K562 (cell line): ENCODE data around the gene HAVCR1. TPM values are rescaled to one million over a fixed set of nuclear protein-coding genes. Genes with fewer than 3 reads are reported as not detected.

Source experiments
- ATAC-seq: fragments of 200-7000 bp; cut with Tn5 transposase; 3 replicates; pipeline ENCODE4 v1.9.1; 2020; ENCODE audit warnings: moderate library complexity
- BruUV-seq: library from RNA; stranded (reverse); fragments of 400-500 nt; replicated peaks from 2 replicates; lab custom pipeline; 2021; lab: Mats Ljungman, UMichigan
- CTCF ChIA-PET: fragments of 300-600 bp; formaldehyde crosslinking; extraction: SDS; loops from one replicate; lab custom pipeline; 2021; ENCODE audit warnings: low intra/inter-chr PET ratio; lab: Yijun Ruan, JAX
- POLR2A ChIA-PET: fragments of 300-600, 350-650 bp; sonication (Branson Sonifier 250); formaldehyde crosslinking; extraction: SDS; loops from one replicate; lab custom pipeline; 2021; ENCODE audit warnings: antibody characterized with exemption, inconsistent platforms; lab: Yijun Ruan, JAX
- DNase-seq, 4 experiments: peaks; one replicate each; pipeline versions ENCODE4 v3.0.0 to v3.0.0-alpha.2; 2011 to 2018; ENCODE audit warnings: low spot score in 3 of 4, mixed read lengths in 3 of 4; ENCODE audit errors: extremely low read depth in 1 of 4
- FAIRE-seq: peaks from 2 replicates; lab custom pipeline; 2011; peaks lifted over from hg19 to GRCh38; lab: Jason Lieb, UNC
- H2AFZ ChIP-seq: 2 replicates; pipeline ENCODE4 v1.6.0; 2011; ENCODE audit warnings: low read depth, low read length, control low read depth, inconsistent platforms
- H3K27ac ChIP-seq: fragments of 200-600 bp; 3 replicates; pipeline ENCODE4 v1.8.0; 2011; ENCODE audit warnings: low read depth, mild to moderate bottlenecking, control low read depth, inconsistent platforms, low read length, moderate library complexity, mixed read lengths; ENCODE audit errors: extremely low read depth
- H3K27me3 ChIP-seq, 2 experiments: fragments of 300-600 bp in 1 of 2; 2 replicates in 1 of 2; 3 replicates in 1 of 2; pipeline versions ENCODE4 v1.6.0 to v1.8.0; 2011; ENCODE audit warnings: inconsistent platforms in 2 of 2, low read length in 2 of 2, mild to moderate bottlenecking in 1 of 2, mixed read lengths in 1 of 2, moderate library complexity in 1 of 2; ENCODE audit not compliant: control insufficient read depth in 2 of 2, insufficient read depth in 2 of 2
- H3K36me3 ChIP-seq: fragments of 300-600 bp; 3 replicates; pipeline ENCODE4 v1.8.0; 2011; ENCODE audit warnings: mild to moderate bottlenecking, low read length, inconsistent platforms; ENCODE audit not compliant: control insufficient read depth, insufficient read depth
- H3K4me1 ChIP-seq, 2 experiments: fragments of 200-600 bp in 1 of 2; replicated peaks in 1 of 2; 2 replicates in 1 of 2; 3 replicates in 1 of 2; pipeline versions ENCODE4 v1.5.1 to v1.8.0; 2011; ENCODE audit warnings: inconsistent platforms in 2 of 2, low read length in 2 of 2, mild to moderate bottlenecking in 1 of 2, mixed read lengths in 1 of 2, moderate library complexity in 1 of 2; ENCODE audit not compliant: control insufficient read depth in 2 of 2, insufficient read depth in 2 of 2
- H3K4me2 ChIP-seq: 2 replicates; pipeline ENCODE4 v1.6.1; 2011; ENCODE audit warnings: low read length, control low read depth, inconsistent platforms, mixed read lengths; ENCODE audit not compliant: insufficient read depth
- H3K4me3 ChIP-seq: fragments of 200-600 bp; sonication (generic), shearing (Covaris generic); 2 replicates; pipeline ENCODE4 v1.5.1; 2016; ENCODE audit warnings: control low read depth, inconsistent platforms
- H3K79me2 ChIP-seq: fragments of 200-600 bp; 3 replicates; pipeline ENCODE4 v1.8.0; 2011; ENCODE audit warnings: low read length, inconsistent platforms; ENCODE audit not compliant: control insufficient read depth, insufficient read depth
- H3K9ac ChIP-seq, 2 experiments: 2 replicates each; pipeline versions ENCODE4 v1.6.0 to v1.6.1; 2011; ENCODE audit warnings: low read depth in 2 of 2, low read length in 2 of 2, control low read depth in 1 of 2, inconsistent platforms in 1 of 2, mild to moderate bottlenecking in 1 of 2, mixed read lengths in 1 of 2; ENCODE audit not compliant: insufficient read depth in 1 of 2
- H3K9me1 ChIP-seq: one replicate; pipeline ENCODE4 v1.6.0; 2011; ENCODE audit warnings: inconsistent platforms, mild to moderate bottlenecking, low read length, moderate library complexity; ENCODE audit not compliant: control insufficient read depth, insufficient read depth
- H3K9me3 ChIP-seq: replicated peaks from 2 replicates; pipeline ENCODE4 v1.5.1; 2011; ENCODE audit warnings: low read depth, low read length, inconsistent platforms; ENCODE audit not compliant: control insufficient read depth, insufficient read depth
- H4K20me1 ChIP-seq: replicated peaks from 2 replicates; pipeline ENCODE4 v1.6.1; 2011; ENCODE audit warnings: low read length, inconsistent platforms, mixed read lengths; ENCODE audit not compliant: control insufficient read depth, insufficient read depth
- CBX5 ChIP-seq: IDR thresholded peaks from 2 replicates; pipeline ENCODE4 v1.6.1; 2014; ENCODE audit warnings: low read depth, borderline replicate concordance
- FOXJ3 ChIP-seq: sonication (generic); formaldehyde crosslinking; IDR thresholded peaks from 2 replicates; pipeline ENCODE4 v1.4.0; 2020; ENCODE audit warnings: mild to moderate bottlenecking, missing genetic modification reagents
- ILK ChIP-seq: fragments of 450-650 bp; IDR thresholded peaks from 2 replicates; pipeline ENCODE4 v1.6.1; 2016; ENCODE audit warnings: missing genetic modification characterization, low read depth, mild to moderate bottlenecking, missing compliant biosample characterization, moderate library complexity, borderline replicate concordance
- MED1 ChIP-seq: sonication (generic); formaldehyde crosslinking; IDR thresholded peaks from 2 replicates; pipeline ENCODE4 v1.8.1; 2023; ENCODE audit warnings: missing genetic modification reagents, borderline replicate concordance
- NFRKB ChIP-seq: fragments of 450-650 bp; IDR thresholded peaks from 2 replicates; pipeline ENCODE4 v1.6.1; 2016; ENCODE audit warnings: low read depth
- SMARCA5 ChIP-seq: fragments of 450-650 bp; IDR thresholded peaks from 2 replicates; pipeline ENCODE4 v1.6.1; 2016
- SPI1 ChIP-seq: IDR thresholded peaks from 2 replicates; pipeline ENCODE4 v1.6.1; 2011; ENCODE audit warnings: low read depth, low read length, control low read depth, borderline replicate concordance
- ZBTB17 ChIP-seq: fragments of 450-650 bp; formaldehyde crosslinking; IDR thresholded peaks from 2 replicates; pipeline ENCODE4 v1.4.0; 2020; ENCODE audit warnings: mild to moderate bottlenecking
- ZNF197 ChIP-seq: fragments of 200-800 bp; sonication (Bioruptor generic); IDR thresholded peaks from 2 replicates; pipeline ENCODE4 v1.6.1; 2016; ENCODE audit warnings: low read depth, missing genetic modification characterization, missing compliant biosample characterization
- WGBS: fragments of 100-300 bp; shearing (Covaris generic); methylation state at CpG from one replicate; pipeline ENCODE4 v1.1.6; 2016; ENCODE audit warnings: low coverage, mixed read lengths; ENCODE audit not compliant: insufficient coverage; ENCODE audit errors: missing lambda C conversion rate; 5-methylcytosine and 5-hydroxymethylcytosine counted together
- in situ Hi-C: fragments of 300-500 bp; cut with MboI; formaldehyde crosslinking; loops from 4 replicates; pipeline ENCODE4 v1.15.0; 2018; ENCODE audit warnings: inconsistent platforms, mixed read lengths
- intact Hi-C: fragments of 100-400 bp; cut with micrococcal nuclease; formaldehyde crosslinking; loops from 2 replicates; pipeline ENCODE4 v1.14.2; 2022
- polyA plus RNA-seq, 8 experiments: library from polyadenylated mRNA; depleted of rRNA in 4 of 8; stranded (reverse) in 5 of 8; unstranded in 3 of 8; fragments of >200 nt; fragmentation: Nextera tagmentation in 2 of 8; fragmentation: Illumina TruSeq in 1 of 8; extraction: Ambion mirVana in 2 of 8; extraction: Trizol in 1 of 8; gene quantifications; 2 replicates each; pipeline versions ENCODE4 v1.2.1 to v1.2.3, GENCODE V29; 2011 to 2014; ENCODE audit warnings: inconsistent platforms in 1 of 8, missing spikeins in 1 of 8
- total RNA-seq, 7 experiments: library from RNA; depleted of rRNA in 6 of 7; stranded (reverse); fragments of >200 nt in 6 of 7; fragmentation: Illumina TruSeq in 2 of 7; extraction: Trizol in 2 of 7; gene quantifications; 2 replicates each; pipeline versions ENCODE4 v1.2.1 to v1.2.3, GENCODE V29; 2011 to 2021; ENCODE audit warnings: low replicate concordance in 1 of 7
- TF ChIP-seq, protein P1 (sequence below): sonication (generic); formaldehyde crosslinking; IDR thresholded peaks from 2 replicates; pipeline ENCODE4 v1.8.0; 2022; ENCODE audit warnings: missing genetic modification reagents, mild to moderate bottlenecking, moderate library complexity, borderline replicate concordance
- TF ChIP-seq, protein P2 (sequence below): fragments of 250-450 bp; sonication (Bioruptor Pico); IDR thresholded peaks from 2 replicates; pipeline ENCODE4 v1.8.0; 2021; ENCODE audit warnings: mild to moderate bottlenecking, moderate library complexity

HAVCR1 gene
- total and polyA plus RNA-seq, 9 of the 15 experiments (the other 6 are each of a cell fraction or from before 2014, with no cell fraction given): 0.04 TPM; not detected in 8

DNA sequence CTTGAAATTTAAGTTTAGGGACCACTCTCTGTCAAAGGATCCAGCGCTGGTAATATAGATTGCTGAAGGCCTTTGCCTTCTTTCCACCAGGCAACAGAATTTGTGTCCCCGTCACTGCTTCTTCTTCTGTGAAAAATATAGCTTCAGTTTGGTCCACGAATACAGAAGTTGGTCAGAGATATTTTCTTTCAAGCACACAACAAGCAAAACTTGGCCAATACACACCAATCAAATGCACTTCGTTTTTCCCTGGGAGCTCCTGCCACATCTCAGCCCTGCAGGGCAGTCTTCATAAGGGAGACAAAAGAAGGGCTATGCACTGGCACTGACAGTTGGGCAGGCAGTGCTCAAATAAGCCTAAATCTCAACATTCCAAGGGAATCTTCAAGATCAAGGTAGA, 27.0 kb upstream of the HAVCR1 start:
- POLR2A ChIA-PET: no interaction called here
- H3K9ac ChIP-seq: no peak overlapping the region
- in situ Hi-C loops: no loop called here
- WGBS: 0% methylated on average over 3 of the region's 4 CpGs
- no peaks in the 10 kb centered on the region for H4K20me1 ChIP-seq
- no peaks in the 10 kb centered on the region for H3K36me3 ChIP-seq
- ATAC-seq (no peak), FAIRE-seq (no peak), DNase-seq (no peak)
- H3K27me3 ChIP-seq: no peaks in the 10 kb centered on the region; a peak in 1 of 5 replicates
- no peak overlapping the region for H3K4me3 ChIP-seq
- CTCF ChIA-PET: no interaction called here
- TF ChIP-seq CBX5 (no peak), SPI1 (peak; percentile 39; the same call in 1 of the 2 replicates), ZNF197 (CRISPR knock-in tag) (no peak)
- H3K4me1 ChIP-seq: no peaks in the 10 kb centered on the region
- no peaks in the 10 kb centered on the region for H3K9me3 ChIP-seq
- intact Hi-C loops: no loop called here
- H2AFZ ChIP-seq: no peak overlapping the region
- no TSS peak for BruUV-seq
- H3K9me1 ChIP-seq: no peaks in the 10 kb centered on the region
- no peaks in the 10 kb centered on the region for H3K79me2 ChIP-seq
- no peak overlapping the region for H3K4me2 ChIP-seq
- H3K27ac ChIP-seq: no peak overlapping the region

DNA sequence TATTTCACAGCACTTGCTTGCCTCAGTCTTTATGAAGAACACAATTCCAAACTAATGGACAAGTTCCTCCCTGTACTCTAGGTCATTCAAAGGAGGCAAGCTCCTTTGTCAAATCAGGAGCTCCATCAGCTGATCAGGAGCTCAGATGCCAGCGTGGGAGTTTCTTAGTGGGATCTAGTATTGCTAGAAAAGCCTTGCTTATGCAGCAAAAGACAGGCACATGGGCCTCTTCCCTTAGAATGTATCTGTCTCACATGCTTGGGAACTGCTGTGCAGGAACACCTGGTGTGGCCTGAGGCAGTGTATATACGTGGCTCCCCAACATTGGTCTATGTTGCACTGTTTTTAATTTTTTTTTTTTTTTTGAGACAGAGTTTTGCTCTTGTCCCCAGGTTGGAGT, 21.4 kb upstream of the HAVCR1 start:
- no peak overlapping the region for H3K4me2 ChIP-seq
- POLR2A ChIA-PET: no interaction called here
- WGBS: 0% methylated on average over 2 of the region's 2 CpGs
- no TSS peak for BruUV-seq
- ATAC-seq (peak; percentile 43; the same call in 1 of the 3 replicates), DNase-seq (no peak), FAIRE-seq (no peak)
- H2AFZ ChIP-seq: no peak overlapping the region
- no peak overlapping the region for H3K4me3 ChIP-seq
- no peak overlapping the region for H3K27ac ChIP-seq
- CTCF ChIA-PET: no interaction called here
- no peaks in the 10 kb centered on the region for H3K27me3 ChIP-seq
- intact Hi-C loops: no loop called here
- H3K9me1 ChIP-seq: no peaks in the 10 kb centered on the region
- H3K4me1 ChIP-seq: no peaks in the 10 kb centered on the region
- no peak overlapping the region for H3K9ac ChIP-seq
- in situ Hi-C loops: no loop called here
- no peaks in the 10 kb centered on the region for H4K20me1 ChIP-seq
- H3K9me3 ChIP-seq: no peaks in the 10 kb centered on the region
- H3K36me3 ChIP-seq: no peaks in the 10 kb centered on the region
- H3K79me2 ChIP-seq: no peaks in the 10 kb centered on the region
- TF ChIP-seq ILK (tag): no peak
- TF ChIP-seq, protein P1, sequence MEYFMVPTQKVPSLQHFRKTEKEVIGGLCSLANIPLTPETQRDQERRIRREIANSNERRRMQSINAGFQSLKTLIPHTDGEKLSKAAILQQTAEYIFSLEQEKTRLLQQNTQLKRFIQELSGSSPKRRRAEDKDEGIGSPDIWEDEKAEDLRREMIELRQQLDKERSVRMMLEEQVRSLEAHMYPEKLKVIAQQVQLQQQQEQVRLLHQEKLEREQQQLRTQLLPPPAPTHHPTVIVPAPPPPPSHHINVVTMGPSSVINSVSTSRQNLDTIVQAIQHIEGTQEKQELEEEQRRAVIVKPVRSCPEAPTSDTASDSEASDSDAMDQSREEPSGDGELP (CRISPR knock-in tag): no peak
- TF ChIP-seq, protein P2, sequence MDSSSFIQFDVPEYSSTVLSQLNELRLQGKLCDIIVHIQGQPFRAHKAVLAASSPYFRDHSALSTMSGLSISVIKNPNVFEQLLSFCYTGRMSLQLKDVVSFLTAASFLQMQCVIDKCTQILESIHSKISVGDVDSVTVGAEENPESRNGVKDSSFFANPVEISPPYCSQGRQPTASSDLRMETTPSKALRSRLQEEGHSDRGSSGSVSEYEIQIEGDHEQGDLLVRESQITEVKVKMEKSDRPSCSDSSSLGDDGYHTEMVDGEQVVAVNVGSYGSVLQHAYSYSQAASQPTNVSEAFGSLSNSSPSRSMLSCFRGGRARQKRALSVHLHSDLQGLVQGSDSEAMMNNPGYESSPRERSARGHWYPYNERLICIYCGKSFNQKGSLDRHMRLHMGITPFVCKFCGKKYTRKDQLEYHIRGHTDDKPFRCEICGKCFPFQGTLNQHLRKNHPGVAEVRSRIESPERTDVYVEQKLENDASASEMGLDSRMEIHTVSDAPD (CRISPR knock-in tag): no peak
- TF ChIP-seq SMARCA5: no peak
- TF ChIP-seq ZBTB17 (CRISPR knock-in tag): no peak
- TF ChIP-seq FOXJ3: no peak
- TF ChIP-seq MED1 (CRISPR knock-in tag): no peak
- no peak for TF ChIP-seq NFRKB
